GM18951 (cell line): ENCODE results near the gene LAMB4.

Source experiments
- POLR2A ChIP-seq: IDR thresholded peaks from 4 replicates; pipeline ENCODE4 v1.6.1; 2011; ENCODE audit warnings: mild to moderate bottlenecking; ENCODE audit not compliant: insufficient read length, insufficient read depth; ENCODE audit errors: extremely low read depth
- in situ Hi-C: fragments of 300-500 bp; cut with MboI; formaldehyde crosslinking; loops from one replicate; pipeline ENCODE4 v1.12.0; 2022; ENCODE audit warnings: low sequenced_read_pairs, mixed read lengths, inconsistent platforms; ENCODE audit not compliant: unreplicated experiment

LAMB4 gene

DNA sequence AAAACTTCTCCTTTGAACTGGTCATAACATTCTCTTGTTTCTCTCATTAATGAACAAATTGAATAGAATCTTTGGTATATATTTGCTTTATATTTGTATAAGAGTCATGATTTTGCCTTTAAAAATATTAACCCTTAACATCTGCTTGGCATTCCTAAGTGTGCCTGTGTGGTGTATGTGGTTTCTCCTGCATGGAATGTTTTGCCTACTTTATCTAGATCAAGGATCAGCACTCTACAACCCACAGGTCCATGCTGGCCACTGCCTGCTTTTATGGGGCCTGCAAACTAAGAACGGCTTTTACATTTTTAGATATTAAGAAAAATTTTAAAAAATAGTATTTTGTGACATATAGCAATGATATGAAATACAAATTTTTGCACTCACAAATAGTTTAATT, 4.3 kb upstream of the LAMB4 start:
- in situ Hi-C loops: no loop called here
- TF ChIP-seq POLR2A: no peak

DNA sequence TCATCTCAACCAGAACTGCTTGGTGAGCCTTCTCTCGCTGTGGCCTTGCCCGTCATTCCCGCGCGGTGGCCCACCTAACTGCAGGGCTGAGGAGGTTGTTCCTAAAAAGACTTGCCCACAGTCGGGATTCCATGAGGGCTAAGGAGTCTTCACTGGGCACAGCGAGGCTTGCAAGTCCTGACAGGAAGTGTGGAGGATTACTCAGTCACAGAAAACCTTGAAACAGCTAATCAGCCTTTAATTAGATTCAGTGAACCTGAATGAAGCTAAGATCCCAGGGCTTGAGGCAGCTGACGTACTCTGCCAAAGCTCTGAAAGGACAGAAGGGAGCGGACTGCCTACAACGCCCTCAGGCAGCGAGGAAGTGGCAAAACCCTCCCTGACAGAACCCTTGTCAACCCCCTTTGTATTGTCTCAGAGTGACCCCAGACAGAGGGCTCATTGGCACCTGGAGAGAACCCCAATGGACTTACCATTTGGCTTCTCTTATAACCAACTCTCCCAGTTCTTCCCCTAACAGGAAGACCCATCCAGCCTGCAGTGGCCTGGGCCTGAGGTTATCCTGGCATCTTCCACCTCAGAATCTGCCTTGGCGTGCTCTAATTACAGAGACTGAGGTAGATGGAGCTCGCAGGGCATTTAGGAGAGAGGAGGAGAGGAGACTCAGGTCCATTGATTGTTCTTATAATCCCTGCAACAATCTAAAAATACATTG, 2.5 kb upstream of the LAMB4 start:
- in situ Hi-C loops: no loop called here
- no peak for TF ChIP-seq POLR2A

DNA sequence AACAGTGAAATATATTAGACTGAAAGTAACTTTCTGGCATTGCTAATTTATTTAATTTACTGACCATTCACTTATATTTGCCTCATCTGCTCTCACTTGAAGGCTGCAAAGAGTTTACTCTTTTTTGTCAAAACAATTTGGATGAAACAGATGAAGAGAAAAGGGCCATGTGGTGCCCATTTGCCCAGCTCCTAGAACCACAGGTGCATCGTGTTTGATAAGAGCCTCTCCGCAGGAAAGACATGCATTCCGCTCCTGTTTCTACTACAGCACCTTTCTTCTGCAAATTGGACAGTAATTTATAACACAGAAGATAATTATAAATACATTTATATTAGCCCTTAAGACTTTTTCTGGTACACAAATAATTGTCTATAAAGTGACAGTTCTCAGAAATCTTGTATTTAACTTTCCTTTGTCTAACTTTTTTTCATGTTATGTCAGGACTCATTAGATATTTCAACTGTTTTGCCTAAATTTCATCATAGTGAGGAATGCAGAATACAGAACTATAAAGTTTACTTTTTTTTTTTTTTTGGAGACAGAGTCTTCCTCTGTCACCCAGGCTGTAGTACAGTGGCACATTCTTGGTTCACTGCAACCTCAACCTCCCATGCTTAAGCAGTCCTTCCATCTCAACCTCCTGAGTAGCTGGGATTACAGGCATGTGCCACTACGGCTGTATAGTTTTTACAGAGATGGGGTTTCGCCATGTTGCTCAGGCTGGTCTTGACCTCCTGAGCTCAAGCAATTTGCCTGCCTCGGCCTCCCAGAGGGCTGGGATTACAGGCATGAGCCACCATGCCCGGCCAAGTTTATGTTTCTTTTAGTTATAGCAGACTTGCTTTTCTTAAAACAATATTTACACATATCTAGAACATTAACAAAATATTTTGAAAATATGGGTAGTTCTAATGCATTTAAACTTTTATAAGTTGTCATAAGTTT, 869 bp downstream of the LAMB4 start:
- no peak for TF ChIP-seq POLR2A
- in situ Hi-C loops: no loop called here

GRCh38 chr7:108128514-108128913, 1.6 kb downstream of the LAMB4 start:
- in situ Hi-C loops: no loop called here
- TF ChIP-seq POLR2A: no peak

DNA sequence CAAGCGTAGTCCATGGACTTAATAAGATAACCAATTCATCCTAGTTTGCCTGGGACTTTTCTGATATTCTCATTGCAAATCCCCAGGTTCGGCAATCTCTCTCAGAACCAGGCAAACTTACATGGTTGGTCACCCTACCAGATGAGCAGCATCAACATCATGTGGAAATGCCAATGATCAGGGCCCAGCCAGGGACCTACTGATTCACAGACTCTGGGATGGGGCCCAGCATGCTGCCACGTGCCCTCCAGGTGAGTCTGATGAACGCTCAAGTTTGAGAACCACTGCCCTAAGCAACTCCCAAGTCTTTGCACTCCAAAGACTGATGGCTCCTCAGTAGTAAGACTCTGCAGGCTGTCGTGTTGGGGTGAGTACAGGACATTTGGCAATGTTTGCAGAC, 2.7 kb downstream of the LAMB4 start:
- TF ChIP-seq POLR2A: no peak
- in situ Hi-C loops: no loop called here

- no peak for TF ChIP-seq POLR2A
- in situ Hi-C loops: no loop called here
These were observed 5.3 kb downstream of the LAMB4 start for GRCh38 chr7:108124820-108125219.

- no peak for TF ChIP-seq POLR2A
- in situ Hi-C loops: no loop called here
These were observed 8.0 kb downstream of the LAMB4 start for GRCh38 chr7:108122181-108122580.

DNA sequence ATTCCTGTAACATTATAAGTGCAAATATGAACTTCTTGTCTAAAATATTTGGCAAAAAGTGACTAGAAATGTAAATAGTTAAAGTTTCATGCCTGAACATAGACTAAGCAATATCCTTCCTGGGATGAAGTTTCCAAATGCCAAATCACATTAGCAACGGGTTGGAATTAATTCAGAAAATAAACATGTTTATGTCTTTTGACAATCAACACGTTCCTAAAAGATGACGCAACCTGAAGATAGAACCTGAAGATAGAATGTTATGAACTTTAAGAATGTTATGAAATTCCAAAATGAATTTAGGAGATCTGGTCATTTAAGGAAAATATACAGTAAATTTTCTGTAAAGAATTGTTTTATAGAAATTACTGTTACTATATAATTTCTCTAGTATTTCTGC, 9.2 kb downstream of the LAMB4 start:
- no peak for TF ChIP-seq POLR2A
- in situ Hi-C loops: no loop called here

DNA sequence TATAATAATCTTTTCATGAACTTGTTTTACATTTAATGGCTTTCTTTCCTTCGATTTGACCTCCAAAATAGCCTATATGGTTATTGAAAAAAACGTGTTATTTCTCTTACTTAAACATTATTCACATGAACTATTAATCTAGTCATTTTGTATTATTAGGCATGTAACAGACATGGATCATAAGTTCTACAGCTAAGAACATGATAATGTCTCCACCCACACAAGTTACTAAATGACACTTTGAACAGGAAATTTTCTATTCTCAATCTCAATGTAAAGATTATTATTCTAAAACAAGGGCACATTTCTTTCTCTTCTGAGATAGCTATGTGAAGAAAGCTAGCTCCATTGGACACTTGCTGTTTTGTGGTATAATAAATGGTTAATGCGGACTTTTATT, 10.0 kb downstream of the LAMB4 start:
- TF ChIP-seq POLR2A: no peak
- in situ Hi-C loops: no loop called here

DNA sequence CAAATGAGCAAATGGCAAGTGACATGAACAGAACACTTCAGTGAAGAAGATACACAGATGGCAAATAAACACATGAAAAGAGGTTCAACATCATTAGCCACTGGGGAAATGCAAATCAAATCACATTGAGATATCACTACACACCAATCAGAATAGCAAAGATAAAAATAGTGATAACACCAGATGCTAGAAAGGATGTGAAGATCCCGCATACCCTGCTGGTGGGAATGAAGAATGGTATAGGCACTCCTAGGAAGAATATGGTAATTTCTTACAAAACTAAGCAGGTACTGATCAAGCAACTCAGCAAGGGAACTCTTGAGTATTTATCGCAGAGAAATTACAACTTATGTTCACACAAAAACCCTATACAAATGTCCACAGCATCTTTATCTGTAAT, 11.2 kb downstream of the LAMB4 start:
- in situ Hi-C loops: no loop called here

GRCh38 chr7:108114117-108114841, 15.9 kb downstream of the LAMB4 start:
- TF ChIP-seq POLR2A: no peak
- in situ Hi-C loops: no loop called here

More for the DNA sequence above, 11.2 kb downstream of the LAMB4 start:
- no peak for TF ChIP-seq POLR2A

DNA sequence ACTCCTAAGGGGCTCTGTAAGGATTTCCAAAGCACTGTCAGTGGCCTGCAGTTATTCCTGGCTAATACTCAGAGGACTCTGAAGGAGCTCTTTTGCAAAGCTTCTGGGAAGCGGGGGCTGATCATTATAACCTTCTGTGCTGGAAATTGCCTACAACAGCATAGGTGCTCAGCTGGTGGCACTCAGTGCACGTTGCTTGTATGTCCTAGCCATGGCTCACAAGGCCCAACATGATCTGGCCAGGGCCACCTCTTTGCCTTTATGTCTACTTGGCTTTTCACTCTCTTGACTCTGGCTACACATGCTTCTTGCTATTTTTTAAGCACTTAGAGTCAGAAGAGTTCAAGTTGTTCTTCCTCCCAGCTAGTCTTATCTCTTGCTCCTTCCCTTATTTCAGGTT, 17.5 kb downstream of the LAMB4 start:
- no peak for TF ChIP-seq POLR2A
- in situ Hi-C loops: no loop called here

- in situ Hi-C loops: no loop called here
- TF ChIP-seq POLR2A: no peak
These were observed 20.8 kb downstream of the LAMB4 start for GRCh38 chr7:108109221-108109908.
